ENCODE data around the gene CERS6.
"Not testable (repeated sequence)": the region's sequence is repeated elsewhere in the genome, so short reads cannot be mapped to it uniquely, and the experiment has no call there.

The CERS6 gene

GRCh38 chr2:168663993-168664392 is 207.9 kb downstream of the CERS6 start:
- Histone ChIP-seq H3K27ac (ENCODE audit: low read depth, low read length) (no peak overlapping the region), H3K4me1 (ENCODE audit: insufficient read depth, low read length) (peaks cover 40% of the 10 kb centered on the region), H3K36me3 (ENCODE audit: insufficient read depth, low read length) (no peaks in the 10 kb centered on the region), H3K4me3 (ENCODE audit: low read length) (no peak overlapping the region), H3K27me3 (ENCODE audit: insufficient read depth, low read length) (no peaks in the 10 kb centered on the region), H3K9me3 (ENCODE audit: insufficient read depth, low read depth, low read length) (no peaks in the 10 kb centered on the region), H3K9ac (ENCODE audit: low read depth, low read length) (no peak overlapping the region)
- 76% methylated on average over 2 of the region's 3 CpGs for WGBS

GRCh38 chr2:168664715-168665114 is 208.6 kb downstream of the CERS6 start:
- not testable (repeated sequence) for H3K9ac ChIP-seq (ENCODE audit: low read depth, low read length); H3K27me3 ChIP-seq (ENCODE audit: insufficient read depth, low read length); H3K9me3 ChIP-seq (ENCODE audit: insufficient read depth, low read depth, low read length); H3K4me3 ChIP-seq (ENCODE audit: low read length); H3K36me3 ChIP-seq (ENCODE audit: insufficient read depth, low read length); H3K27ac ChIP-seq (ENCODE audit: low read depth, low read length)
- peaks cover 37% of the 10 kb centered on the region for H3K4me1 ChIP-seq (ENCODE audit: insufficient read depth, low read length)
- WGBS, result 86% methylated on average over 3 of the region's 3 CpGs

DNA sequence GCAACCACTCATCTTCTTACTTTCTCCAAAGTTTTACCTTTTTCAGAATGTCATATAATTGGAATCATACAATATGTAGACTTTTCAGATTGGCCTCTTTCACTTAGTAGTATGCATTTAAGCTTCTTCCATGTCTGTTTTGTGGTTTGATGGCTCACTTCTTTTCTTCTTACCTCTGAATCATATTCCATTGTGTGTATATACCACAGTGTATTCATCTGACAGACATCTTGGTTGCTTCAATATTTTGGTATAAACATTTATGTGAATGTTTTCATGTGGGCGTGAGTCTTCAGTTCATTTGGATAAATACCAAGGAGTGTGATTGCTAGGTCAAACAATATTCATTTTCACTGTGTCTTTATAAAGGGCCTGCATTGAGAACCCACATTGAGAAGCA is 210.3 kb downstream of the CERS6 start:
- 83% methylated on average over 1 of the region's 1 CpG for WGBS
- Histone ChIP-seq H3K9ac (ENCODE audit: low read depth, low read length) (no peak overlapping the region), H3K27me3 (ENCODE audit: insufficient read depth, low read length) (no peaks in the 10 kb centered on the region), H3K27ac (ENCODE audit: low read depth, low read length) (no peak overlapping the region), H3K4me3 (ENCODE audit: low read length) (no peak overlapping the region), H3K36me3 (ENCODE audit: insufficient read depth, low read length) (no peaks in the 10 kb centered on the region), H3K9me3 (ENCODE audit: insufficient read depth, low read depth, low read length) (no peaks in the 10 kb centered on the region), H3K4me1 (ENCODE audit: insufficient read depth, low read length) (peaks cover 26% of the 10 kb centered on the region)

- Histone ChIP-seq H3K9ac (ENCODE audit: low read depth, low read length) (no peak overlapping the region), H3K4me3 (ENCODE audit: low read length) (no peak overlapping the region), H3K36me3 (ENCODE audit: insufficient read depth, low read length) (no peaks in the 10 kb centered on the region), H3K27me3 (ENCODE audit: insufficient read depth, low read length) (no peaks in the 10 kb centered on the region), H3K9me3 (ENCODE audit: insufficient read depth, low read depth, low read length) (no peaks in the 10 kb centered on the region), H3K27ac (ENCODE audit: low read depth, low read length) (no peak overlapping the region), H3K4me1 (ENCODE audit: insufficient read depth, low read length) (peaks cover 18% of the 10 kb centered on the region)
- 88% methylated on average over 3 of the region's 3 CpGs for WGBS
These were observed 211.1 kb downstream of the CERS6 start for GRCh38 chr2:168667156-168667555.

DNA sequence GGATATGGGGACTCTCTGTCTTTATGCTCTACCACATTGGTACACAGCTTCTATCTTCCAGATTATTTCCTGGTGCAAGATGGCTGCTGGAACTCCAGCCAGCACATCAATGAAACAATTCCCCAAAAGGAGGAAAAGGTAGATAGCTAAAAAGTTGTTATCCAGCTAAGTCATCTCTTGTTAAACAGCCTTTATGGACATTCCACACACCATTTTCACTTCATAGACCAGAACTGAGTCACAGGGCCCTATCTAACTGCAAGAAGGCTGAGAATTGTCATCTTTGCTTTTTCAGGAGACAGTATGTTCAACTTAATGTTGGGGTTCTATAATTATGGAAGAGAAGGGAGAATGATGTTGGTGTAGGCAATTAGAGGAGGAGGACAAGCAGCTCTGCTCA is 213.1 kb downstream of the CERS6 start:
- Histone ChIP-seq H3K9me3 (ENCODE audit: insufficient read depth, low read depth, low read length) (no peaks in the 10 kb centered on the region), H3K36me3 (ENCODE audit: insufficient read depth, low read length) (no peaks in the 10 kb centered on the region), H3K9ac (ENCODE audit: low read depth, low read length) (no peak overlapping the region), H3K27me3 (ENCODE audit: insufficient read depth, low read length) (no peaks in the 10 kb centered on the region), H3K4me3 (ENCODE audit: low read length) (no peak overlapping the region), H3K27ac (ENCODE audit: low read depth, low read length) (no peak overlapping the region), H3K4me1 (ENCODE audit: insufficient read depth, low read length) (peaks cover 12% of the 10 kb centered on the region; the same call in 1 of the 2 replicates)

DNA sequence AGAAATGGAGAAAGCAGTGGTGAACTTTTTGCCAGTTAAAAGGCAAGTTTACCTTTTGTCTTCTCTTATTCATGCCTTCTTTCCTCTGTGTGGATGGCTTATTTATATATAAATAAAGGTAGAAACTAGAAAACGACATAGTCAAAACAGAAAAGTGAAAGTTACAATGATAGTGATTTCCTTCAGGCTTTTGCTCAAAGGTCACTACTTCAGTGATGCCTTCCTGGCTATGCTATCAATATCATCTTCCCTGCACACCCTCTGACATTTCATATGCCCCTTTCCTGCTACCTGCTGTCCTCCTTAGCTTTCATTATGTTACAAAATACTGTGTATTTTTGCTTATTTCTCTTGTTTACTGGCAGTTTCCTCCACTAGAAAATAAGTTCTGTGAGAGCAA is 214.4 kb downstream of the CERS6 start:
- Histone ChIP-seq H3K4me1 (ENCODE audit: insufficient read depth, low read length) (peaks cover 12% of the 10 kb centered on the region; the same call in 1 of the 2 replicates), H3K27ac (ENCODE audit: low read depth, low read length) (no peak overlapping the region), H3K36me3 (ENCODE audit: insufficient read depth, low read length) (no peaks in the 10 kb centered on the region), H3K4me3 (ENCODE audit: low read length) (no peak overlapping the region), H3K9ac (ENCODE audit: low read depth, low read length) (no peak overlapping the region), H3K9me3 (ENCODE audit: insufficient read depth, low read depth, low read length) (no peaks in the 10 kb centered on the region), H3K27me3 (ENCODE audit: insufficient read depth, low read length) (no peaks in the 10 kb centered on the region)
- no CpG with 5 or more reads among the region's 1 CpG for WGBS

GRCh38 chr2:168671932-168672331 is 215.9 kb downstream of the CERS6 start:
- Histone ChIP-seq H3K4me1 (ENCODE audit: insufficient read depth, low read length) (peaks cover 10% of the 10 kb centered on the region; the same call in 1 of the 2 replicates), H3K4me3 (ENCODE audit: low read length) (no peak overlapping the region), H3K27ac (ENCODE audit: low read depth, low read length) (no peak overlapping the region), H3K27me3 (ENCODE audit: insufficient read depth, low read length) (no peaks in the 10 kb centered on the region), H3K9me3 (ENCODE audit: insufficient read depth, low read depth, low read length) (no peaks in the 10 kb centered on the region), H3K9ac (ENCODE audit: low read depth, low read length) (no peak overlapping the region), H3K36me3 (ENCODE audit: insufficient read depth, low read length) (no peaks in the 10 kb centered on the region)
- 94% methylated on average over 2 of the region's 2 CpGs for WGBS

DNA sequence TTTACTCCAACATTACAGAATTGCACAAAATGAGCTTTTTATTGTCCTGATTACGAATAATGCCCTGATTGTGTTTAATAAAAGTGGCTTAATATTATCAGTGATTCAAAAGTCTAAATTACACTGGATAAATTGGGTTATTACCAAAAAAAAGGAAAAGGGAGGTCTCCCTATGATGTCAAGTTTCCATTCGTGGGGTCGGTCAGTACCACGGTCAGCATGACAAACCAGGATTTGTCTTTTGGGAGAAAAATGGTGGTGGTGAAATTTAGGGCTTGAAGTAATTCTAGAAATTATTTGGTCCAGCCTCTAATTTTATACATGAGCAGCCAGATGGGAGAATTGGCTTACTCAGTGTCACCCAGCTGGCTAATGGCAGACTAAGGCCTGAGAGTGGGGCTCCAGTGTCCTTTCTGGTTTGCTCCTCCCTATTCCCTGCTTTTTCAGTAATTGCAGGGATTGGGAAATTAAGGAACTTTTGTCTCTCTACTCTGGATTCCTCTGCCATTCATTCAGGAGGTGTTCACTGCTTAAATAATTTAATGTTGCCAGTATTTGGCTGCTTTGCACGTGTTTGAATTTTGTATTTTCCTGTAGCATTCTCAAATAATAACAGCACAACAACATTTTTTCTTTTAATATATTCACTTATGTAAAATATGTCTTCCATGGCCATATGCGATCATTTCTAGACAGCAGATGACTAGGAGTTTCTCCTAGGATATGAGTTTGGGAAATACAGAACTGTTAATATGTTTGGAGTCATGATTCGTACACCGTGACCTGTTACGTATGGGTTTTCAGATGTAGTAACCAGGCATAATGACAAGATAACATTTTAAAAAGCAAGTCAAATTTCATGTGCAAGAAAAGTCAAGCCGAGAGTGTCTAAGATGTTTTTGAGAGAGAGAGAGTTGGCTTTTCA is 217.5 kb downstream of the CERS6 start:
- no peaks in the 10 kb centered on the region for H3K36me3 ChIP-seq (ENCODE audit: insufficient read depth, low read length)
- H3K27ac ChIP-seq (ENCODE audit: low read depth, low read length), result no peak overlapping the region
- 84% methylated on average over 8 of the region's 10 CpGs for WGBS
- no peaks in the 10 kb centered on the region for H3K9me3 ChIP-seq (ENCODE audit: insufficient read depth, low read depth, low read length)
- no peaks in the 10 kb centered on the region for H3K27me3 ChIP-seq (ENCODE audit: insufficient read depth, low read length)
- H3K4me3 ChIP-seq (ENCODE audit: low read length), result no peak overlapping the region
- peaks cover 6% of the 10 kb centered on the region; the same call in 1 of the 2 replicates for H3K4me1 ChIP-seq (ENCODE audit: insufficient read depth, low read length)
- no peak overlapping the region for H3K9ac ChIP-seq (ENCODE audit: low read depth, low read length)

GRCh38 chr2:168678153-168678853 is 222.2 kb downstream of the CERS6 start:
- Histone ChIP-seq H3K4me1 (ENCODE audit: insufficient read depth, low read length) (peaks cover 4% of the 10 kb centered on the region; the same call in 1 of the 2 replicates), H3K36me3 (ENCODE audit: insufficient read depth, low read length) (no peaks in the 10 kb centered on the region), H3K9ac (ENCODE audit: low read depth, low read length) (no peak overlapping the region), H3K4me3 (ENCODE audit: low read length) (no peak overlapping the region), H3K27me3 (ENCODE audit: insufficient read depth, low read length) (no peaks in the 10 kb centered on the region), H3K27ac (ENCODE audit: low read depth, low read length) (no peak overlapping the region), H3K9me3 (ENCODE audit: insufficient read depth, low read depth, low read length) (no peaks in the 10 kb centered on the region)
- WGBS, result 89% methylated on average over 10 of the region's 10 CpGs

GRCh38 chr2:168679081-168679480 is 223.0 kb downstream of the CERS6 start:
- Histone ChIP-seq H3K9ac (ENCODE audit: low read depth, low read length) (no peak overlapping the region), H3K36me3 (ENCODE audit: insufficient read depth, low read length) (no peaks in the 10 kb centered on the region), H3K9me3 (ENCODE audit: insufficient read depth, low read depth, low read length) (no peaks in the 10 kb centered on the region)

GRCh38 chr2:168679741-168680310 is 223.8 kb downstream of the CERS6 start:
- Histone ChIP-seq H3K9ac (ENCODE audit: low read depth, low read length) (no peak overlapping the region), H3K4me1 (ENCODE audit: insufficient read depth, low read length) (peaks cover 7% of the 10 kb centered on the region; the same call in 1 of the 2 replicates), H3K27ac (ENCODE audit: low read depth, low read length) (no peak overlapping the region), H3K4me3 (ENCODE audit: low read length) (no peak overlapping the region), H3K27me3 (ENCODE audit: insufficient read depth, low read length) (no peaks in the 10 kb centered on the region), H3K9me3 (ENCODE audit: insufficient read depth, low read depth, low read length) (no peaks in the 10 kb centered on the region), H3K36me3 (ENCODE audit: insufficient read depth, low read length) (no peaks in the 10 kb centered on the region)
- 88% methylated on average over 8 of the region's 8 CpGs for WGBS

More at GRCh38 chr2:168679081-168679480, 223.0 kb downstream of the CERS6 start:
- 85% methylated on average over 2 of the region's 4 CpGs for WGBS
- no peak overlapping the region for H3K4me3 ChIP-seq (ENCODE audit: low read length)
- no peak overlapping the region for H3K27ac ChIP-seq (ENCODE audit: low read depth, low read length)
- H3K4me1 ChIP-seq (ENCODE audit: insufficient read depth, low read length), result peaks cover 7% of the 10 kb centered on the region; the same call in 1 of the 2 replicates
- no peaks in the 10 kb centered on the region for H3K27me3 ChIP-seq (ENCODE audit: insufficient read depth, low read length)

Data from HUES64 (cell line).